GM19468 (cell line): ENCODE data around the gene EHMT1.

Source experiments
- ATAC-seq: cut with Tn5 transposase; IDR thresholded peaks from one replicate; pipeline ENCODE4 v1.9.1; 2021; ENCODE audit warnings: mild to moderate bottlenecking, moderate library complexity, moderate number of reproducible peaks; ENCODE audit not compliant: unreplicated experiment; ENCODE audit errors: extremely low read depth

EHMT1 gene

DNA sequence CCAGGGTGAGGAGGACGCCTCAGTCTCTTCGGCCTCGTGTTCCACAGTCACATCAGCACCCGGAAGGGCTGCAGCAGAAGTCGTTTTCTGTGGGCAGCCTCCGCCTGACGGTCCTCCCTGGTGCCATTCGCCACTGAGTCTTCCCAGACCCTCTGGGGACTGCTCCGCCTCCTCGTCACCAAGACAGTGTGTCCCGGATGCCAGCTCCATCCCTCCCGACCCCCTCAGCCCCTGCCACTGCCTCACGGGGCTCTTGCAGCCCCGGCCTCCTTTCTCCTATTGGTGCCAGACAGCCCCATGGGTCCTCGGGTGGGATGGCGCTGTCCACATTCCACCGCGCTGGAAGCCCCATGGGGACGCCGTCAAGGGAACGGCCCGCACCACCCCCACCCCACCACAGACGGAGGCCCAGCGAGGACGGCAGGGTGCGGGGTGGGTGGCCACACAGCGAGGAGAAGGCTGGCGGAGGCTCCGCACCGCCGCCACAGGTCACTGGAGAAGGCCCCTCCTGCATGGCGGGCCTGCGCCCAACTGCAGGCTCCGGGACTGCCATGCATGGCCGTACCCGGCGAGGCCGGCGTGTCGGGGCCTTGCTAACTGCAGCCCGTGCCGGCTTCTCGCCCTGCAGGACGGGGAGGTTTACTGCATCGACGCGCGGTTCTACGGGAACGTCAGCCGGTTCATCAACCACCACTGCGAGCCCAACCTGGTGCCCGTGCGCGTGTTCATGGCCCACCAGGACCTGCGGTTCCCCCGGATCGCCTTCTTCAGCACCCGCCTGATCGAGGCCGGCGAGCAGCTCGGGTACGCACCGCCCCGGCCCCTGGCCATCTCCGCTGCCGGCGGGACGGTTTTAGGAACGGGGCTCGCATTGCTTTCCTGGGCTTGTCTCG lies 215.2 kb downstream of the EHMT1 start:
- ATAC-seq, result no peak

DNA sequence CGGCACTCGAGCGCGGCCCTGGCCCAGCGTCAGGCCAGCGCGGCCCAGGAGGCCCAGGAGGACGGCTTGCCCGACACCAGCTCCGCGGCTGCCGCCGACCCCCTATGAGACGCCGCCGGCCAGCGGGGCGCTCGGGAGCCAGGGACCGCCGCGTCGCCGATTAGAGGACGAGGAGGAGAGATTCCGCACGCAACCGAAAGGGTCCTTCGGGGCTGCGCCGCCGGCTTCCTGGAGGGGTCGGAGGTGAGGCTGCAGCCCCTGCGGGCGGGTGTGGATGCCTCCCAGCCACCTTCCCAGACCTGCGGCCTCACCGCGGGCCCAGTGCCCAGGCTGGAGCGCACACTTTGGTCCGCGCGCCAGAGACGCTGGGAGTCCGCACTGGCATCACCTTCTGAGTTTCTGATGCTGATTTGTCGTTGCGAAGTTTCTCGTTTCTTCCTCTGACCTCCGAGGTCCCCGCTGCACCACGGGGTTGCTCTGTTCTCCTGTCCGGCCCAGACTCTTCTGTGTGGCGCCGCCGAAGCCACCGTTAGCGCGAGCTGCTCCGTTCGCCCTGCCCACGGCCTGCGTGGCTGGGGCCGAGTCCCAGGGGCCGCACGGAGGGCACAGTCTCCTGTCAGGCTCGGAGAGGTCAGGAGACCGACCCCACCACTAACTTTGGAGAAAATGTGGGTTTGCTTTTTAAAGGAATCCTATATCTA lies 216.2 kb downstream of the EHMT1 start:
- ATAC-seq, result no peak

DNA sequence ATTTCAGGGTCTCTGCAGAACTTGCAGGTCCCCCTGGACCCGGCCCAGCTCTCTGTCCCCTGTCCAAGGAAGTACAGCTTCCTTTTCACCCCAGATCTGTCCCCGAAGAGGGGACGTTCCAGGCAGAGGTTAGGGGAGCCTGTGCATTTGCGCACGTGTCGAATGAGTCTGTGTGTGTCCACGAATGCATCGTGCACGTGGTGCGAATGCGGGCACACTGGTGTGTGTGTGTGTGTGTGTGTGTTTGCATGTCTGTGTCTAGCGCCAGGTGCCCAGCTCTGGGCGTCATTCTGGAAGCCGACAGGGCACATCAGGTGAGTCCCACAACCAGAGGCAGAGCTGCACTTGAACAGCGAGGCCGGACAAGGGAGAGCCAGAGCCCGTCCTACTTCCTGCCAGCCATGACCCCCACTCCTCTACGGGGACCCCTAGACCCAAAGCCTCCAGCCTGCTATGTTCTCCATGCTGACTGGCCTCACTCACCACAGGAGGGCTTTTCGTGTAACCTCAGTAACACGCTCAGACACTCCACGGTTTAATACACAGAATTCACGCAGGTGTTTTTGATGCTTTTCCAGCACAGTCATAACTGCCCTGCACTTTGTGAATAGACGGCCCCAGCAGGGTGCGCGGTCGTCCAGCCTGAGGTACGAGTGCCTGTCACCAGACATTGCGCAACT lies 217.5 kb downstream of the EHMT1 start:
- ATAC-seq, result no peak

DNA sequence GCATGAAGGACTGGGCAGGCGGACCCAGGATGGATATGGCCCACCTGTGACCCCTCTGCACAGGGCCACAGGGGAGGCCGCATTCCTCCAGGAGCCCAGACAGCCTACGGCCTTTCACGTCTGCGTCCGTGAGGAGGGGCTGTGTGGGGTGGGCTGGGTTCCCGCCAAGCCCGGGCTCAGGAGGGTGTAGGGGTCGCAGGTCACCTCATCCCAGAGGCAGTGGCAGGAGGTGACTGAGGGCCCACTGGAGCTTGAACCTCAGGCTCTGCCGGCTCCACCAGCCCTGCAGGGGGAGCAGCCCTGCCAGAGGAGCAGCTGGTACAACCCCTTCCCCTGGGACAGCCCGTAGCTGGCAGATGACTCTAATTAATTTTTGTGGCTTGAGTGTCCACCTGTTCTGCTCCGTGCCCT lies 218.0 kb downstream of the EHMT1 start:
- no peak for ATAC-seq

DNA sequence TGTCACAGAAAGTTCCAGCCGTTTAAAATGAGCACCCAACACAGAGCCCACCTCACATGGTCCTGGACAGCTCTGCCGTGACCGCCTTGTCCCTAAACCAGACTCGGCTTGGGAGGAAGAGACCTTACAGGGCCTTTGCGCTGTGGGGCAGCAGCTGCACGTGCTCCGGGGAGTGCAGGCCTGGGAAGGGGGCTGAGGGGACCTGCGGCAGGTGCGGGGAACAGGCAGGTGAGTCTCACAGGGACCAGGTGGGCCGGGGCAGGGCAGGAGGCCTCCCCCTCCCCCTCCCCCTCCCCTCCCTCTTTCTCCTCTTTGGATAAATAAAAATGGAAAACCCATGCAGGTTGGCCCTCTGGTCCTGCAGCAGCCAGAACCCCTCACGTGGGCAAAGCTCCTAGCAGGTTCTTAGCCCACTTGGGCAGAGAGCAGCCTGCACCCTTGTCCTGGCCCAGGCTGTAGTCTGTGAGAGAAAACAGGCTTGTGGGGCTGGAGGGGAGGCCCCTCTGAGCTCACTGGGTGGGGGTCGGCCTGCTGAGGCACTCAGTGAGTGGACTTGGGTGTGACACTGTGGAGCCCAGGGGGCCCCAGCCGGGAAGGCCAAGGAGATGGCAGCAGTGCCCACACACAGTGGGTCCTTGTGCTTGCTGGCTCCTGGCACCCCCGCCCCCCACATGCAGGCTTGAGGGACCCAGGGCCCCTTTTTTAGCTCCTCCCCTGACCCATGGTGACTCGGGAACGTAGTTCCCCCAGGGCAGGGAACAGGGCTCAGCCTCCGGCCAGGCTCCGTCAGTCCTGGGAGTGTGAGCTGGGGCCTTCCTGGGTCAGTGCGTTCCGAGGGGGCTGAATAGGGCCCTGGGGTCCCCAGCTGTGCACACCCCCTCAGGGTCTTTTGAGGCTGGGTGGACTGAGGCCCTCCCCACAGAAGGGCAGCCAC lies 218.8 kb downstream of the EHMT1 start:
- no peak for ATAC-seq

DNA sequence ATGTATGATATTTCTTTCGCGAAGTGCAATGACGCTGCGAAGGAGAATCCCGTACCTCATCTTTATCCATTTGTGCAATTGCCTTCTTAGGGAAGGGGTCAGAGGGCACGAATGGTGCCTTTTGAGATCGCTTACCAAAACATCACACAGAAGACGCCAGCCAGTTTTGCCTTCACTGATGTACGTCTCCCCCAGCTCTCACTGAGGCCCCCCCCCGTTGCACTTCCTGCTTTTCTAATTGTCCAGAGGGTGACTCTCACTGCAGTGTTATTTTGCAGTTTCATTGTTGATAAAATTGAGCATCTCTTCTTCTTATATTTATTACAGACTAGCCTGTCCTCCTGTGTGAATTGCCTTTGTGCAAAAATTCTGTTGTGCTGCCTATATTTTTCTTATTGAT lies 219.8 kb downstream of the EHMT1 start:
- no peak for ATAC-seq

DNA sequence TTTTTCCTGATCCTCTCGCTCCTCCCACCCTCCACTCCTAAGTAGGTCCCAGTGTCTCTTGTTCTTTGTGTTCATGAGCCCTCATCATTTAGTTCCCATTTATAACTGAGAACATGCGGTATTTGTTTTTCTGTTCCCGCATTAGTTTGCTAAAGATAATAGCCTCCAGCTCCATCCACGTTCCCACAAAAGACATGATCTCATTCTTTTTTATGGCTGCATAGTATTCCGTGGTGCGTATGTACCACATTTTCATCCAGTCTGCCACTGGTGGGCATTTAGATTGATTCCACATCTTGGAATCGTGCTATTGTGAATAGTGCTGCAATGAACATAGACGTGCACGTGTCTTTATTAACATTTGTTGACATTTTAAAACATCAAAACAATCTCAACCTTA lies 224.6 kb downstream of the EHMT1 start:
- no peak for ATAC-seq

DNA sequence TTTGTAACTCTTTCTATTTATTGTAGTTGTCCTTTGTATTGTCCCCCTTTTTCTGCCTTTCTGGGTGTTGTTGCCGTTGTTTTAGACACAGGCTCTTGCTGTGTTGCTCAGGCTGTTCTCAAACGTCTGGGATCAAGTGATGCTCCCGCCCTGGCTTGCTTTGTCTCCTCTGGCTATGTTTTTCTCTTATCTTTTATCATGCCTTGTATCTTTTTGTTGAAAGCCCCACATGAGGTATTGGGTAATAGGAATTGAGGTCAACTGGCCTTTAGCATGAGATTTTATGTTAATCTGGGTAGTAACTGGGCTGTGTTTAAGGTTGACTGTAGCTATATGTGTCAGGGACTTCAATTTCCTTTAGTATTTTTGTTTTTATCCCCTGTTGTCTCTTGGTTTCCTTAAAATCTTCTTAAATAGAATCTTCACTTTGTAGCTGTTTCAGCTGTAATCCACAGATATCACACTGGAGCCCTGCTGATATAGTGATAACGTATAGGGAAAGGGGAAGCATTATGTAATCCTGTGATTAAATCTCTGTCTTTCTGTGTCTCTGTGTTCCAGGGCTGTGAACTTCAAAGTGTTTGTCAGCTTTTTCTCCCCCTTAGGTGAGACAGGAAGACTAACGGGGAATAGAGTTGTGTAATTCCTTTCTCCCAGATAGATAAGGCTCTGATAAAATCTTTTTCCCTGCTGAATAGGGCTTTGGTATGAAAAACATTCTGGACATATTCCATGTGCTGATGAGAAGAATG lies 232.9 kb downstream of the EHMT1 start:
- ATAC-seq, result no peak

DNA sequence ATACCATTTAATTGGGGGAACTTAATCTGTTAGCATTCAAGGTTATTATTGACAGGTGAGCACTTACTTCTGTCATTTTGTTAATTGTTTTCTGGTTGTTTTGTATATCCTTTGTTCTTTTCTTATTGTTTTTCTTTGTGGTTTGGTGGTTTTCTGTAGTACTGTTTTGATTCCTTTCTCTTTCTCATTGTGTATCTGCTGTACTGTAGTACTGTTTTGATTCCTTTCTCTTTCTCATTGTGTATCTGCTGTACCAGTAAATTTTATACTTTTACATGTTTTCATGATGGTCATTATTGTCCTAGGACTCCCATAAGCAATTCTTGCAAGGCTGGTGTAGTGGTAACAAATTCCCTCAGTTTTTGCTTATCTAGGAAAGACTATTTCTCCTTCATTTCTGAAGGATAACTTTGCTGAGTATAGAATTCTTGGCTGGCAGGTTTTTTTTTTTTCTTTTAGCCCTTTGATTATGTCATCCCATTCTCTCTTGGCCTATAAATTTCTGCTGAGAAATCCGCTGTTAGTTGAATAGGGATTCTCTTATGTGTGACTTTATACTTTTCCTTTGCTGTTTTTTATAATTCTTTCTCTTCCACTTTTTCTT lies 234.7 kb downstream of the EHMT1 start:
- ATAC-seq, result no peak

DNA sequence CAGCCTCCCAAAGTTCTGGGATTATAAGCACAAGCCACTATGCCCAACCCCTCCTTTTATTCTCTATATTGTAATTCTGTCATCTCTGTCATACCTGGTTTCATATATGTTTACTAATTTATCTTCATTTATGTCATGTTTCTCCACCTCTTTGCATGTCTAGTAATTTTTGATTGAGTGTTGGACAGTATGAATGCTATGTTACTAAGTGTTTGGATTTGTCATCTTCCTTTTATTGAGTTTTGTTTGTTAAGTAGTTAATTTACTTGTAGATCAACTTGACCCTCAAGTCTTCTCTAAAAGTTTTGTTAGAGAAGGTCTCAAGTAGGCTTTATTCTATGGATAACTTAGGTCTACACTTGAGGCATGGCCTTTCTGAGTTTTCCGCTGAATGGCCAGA lies 241.6 kb downstream of the EHMT1 start:
- ATAC-seq, result no peak

DNA sequence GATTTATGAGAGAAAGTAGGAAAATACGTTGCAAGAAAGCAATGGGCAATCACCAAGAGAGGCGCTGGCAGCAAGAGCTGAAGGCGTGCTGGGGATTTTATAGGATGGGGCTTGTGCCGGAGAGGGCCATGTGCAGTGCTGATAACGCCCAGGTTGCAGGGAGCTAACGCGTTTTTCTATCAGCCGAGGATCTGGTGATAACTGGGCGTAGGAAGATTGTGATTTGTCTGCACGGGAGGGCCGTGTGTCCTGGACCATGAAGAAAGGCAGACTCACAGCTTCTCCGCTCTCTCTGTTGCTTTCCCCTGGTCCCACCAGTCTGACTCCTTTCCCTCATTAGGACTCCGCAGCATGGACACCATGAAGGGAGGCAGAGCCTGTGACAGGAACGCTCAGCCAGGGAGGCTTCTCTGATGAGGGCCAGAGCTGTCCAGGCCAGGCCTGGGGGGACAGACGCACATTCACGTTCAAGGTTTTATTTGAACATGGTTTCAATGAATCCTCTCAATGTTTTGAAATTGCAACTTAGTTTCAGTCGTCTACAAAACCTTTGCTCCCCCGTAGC lies 246.9 kb downstream of the EHMT1 start:
- ATAC-seq, result no peak

DNA sequence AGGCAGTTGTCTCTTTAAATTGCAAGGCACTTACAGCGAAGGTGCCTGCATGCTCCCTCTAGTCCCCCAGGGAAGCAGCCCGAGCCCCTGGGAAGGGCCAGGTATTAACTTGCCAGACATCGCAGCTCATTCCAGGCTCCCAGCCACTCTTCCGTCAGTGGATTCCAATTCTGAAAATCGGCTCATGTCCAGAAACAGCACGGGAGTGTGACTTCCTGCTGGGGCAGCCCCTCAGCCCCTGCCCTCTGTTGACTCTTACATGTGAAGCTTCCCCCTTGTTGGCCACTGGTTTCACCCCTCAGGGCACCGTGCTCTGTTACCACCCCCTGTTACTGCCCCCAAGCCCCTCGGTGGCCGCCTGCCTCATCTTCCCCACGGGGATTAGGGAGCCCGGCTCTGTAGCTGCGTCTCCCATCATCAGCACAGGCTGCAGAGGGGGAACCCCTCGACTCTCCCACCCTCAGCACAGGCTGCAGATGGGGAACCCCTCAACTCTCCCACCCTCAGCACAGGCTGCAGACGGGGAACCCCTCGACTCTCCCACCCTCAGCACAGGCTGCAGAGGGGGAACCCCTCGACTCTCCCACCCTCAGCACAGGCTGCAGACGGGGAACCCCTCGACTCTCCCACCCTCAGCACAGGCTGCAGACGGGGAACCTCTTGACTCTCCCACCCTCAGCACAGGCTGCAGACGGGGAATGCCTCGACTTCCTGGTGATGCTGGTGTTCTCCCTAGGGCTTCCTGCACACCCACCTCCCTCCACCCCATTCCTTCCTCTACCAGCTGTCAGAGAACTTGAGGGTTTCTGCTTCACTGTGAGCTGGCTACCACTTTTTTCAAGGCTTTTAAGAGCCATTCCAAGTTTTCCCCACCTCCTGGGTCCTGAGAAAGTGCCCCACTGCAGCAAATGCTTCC lies 247.7 kb downstream of the EHMT1 start:
- no peak for ATAC-seq

DNA sequence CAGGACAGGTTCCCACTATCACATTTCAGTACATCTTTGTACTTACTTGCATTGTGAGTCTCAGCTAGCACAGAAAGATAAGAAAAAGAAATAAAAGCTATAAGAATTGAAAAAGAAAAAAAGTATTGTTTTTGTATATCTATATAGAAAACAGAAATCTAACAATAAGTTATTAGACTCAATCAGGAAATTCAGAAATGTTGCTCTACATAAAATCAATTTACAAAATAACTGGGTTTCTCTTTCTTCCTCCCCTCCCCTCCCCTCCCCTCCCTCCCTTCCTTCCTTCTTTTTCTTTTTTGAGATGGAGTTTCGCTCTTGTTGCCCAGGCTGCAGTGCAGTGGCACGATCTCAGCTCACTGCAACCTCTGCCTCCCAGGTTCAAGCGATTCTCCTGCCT lies 251.6 kb downstream of the EHMT1 start:
- no peak for ATAC-seq

DNA sequence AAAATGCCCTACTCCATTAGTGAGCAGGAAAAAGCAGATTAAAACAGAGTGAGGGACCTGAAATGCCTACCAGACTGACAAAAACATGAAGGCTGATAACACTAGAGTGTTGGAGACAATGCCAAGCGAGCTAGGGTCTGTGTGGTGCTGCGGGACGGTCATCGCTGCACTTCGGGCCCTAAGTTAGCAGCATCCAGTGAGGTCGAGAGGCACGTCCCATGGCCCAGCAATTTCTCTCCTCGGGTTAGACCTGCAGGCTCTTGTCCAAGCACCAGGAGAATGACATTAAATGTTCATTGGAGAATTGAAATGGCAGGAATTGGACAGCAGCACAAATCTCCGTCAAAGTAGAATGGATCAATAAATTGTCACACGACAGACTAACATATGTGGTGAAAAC lies 253.5 kb downstream of the EHMT1 start:
- ATAC-seq, result no peak

DNA sequence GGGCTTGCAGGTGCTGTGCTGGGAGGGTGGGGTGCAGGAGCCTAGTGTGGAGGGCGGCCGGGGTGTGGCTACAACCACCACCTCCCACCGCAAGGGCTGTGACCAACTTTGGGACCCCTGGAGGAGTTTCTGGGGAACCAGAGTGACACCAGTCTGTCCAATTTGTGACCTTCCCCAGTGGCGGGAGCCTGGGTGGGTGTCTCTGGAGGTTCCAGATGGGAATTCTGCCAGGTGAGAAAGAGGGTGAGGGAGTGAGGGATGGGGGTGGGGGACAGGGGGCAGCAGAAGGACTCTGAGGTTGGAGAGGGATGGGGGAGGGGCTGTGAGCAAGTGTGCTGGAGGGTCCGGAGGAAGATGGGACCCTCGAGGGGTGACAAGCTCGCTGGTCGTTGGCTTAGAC lies 254.6 kb downstream of the EHMT1 start:
- ATAC-seq, result no peak

DNA sequence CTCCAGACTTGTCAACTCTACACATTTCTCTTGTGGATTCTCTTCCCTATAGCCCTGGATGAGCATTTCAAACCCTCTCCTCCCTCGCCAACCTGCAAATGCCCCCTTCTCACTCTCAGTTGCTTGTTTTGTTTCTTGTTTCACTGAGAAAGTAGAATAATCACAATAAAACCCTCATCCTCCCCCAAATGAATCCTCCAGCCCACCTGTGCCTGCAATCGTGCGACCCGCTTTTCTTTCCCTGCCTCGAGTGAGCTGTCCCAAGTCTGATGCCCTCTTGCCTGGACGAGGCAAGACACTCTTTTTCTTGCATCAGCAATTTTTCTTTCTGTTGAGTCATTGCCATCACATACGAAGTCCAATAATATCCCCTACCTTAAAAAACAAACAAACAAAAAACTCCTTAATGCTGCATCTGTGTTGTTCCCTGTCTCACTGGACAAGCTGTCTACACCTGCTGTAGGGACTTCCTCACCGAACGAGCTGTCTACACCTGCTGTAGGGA lies 255.1 kb downstream of the EHMT1 start:
- no peak for ATAC-seq

DNA sequence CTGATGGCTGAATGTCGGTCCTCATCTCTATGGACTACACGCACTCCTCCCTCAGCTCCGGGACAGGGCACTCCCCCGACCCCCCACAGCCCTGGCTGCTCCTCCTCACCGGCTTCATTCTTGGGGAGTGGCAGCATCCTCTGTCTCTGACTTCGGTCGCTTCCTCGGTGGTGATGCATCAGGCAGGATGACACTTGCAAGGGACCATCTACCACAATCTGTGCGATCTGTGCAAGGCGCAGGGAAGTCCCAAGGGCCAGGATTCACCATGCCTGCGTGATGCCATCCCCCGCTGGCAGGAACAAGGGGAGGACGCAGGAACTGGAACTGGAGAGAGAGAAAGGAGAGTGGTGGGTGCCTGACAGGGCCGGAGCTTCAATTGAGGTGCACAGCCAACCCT lies 256.5 kb downstream of the EHMT1 start:
- ATAC-seq, result no peak
